HTR-8/SVneo (cell line): ENCODE results near the gene MYLK2.

Experiments
- DNase-seq: peaks from one replicate; pipeline ENCODE4 v3.0.0; 2011; ENCODE audit warnings: low spot score, mixed read lengths; ENCODE audit not compliant: insufficient read length
- FAIRE-seq: peaks from 2 replicates; lab custom pipeline; 2011; peaks lifted over from hg19 to GRCh38; lab: Jason Lieb, UNC

Gene MYLK2

GRCh38 chr20:31819083-31819784, at the start of gene MYLK2:
Gene MYLK2 (plus strand): TSS chr20:31819356. CDS start chr20:31819581, 225 bp downstream.
- no peak for DNase-seq
- no peak for FAIRE-seq

GRCh38 chr20:31769681-31770080, 49.5 kb upstream of the MYLK2 start:
- no peak for FAIRE-seq
- no peak for DNase-seq

GRCh38 chr20:31770243-31770642, 48.9 kb upstream of the MYLK2 start:
- FAIRE-seq (no peak), DNase-seq (no peak)

- FAIRE-seq (no peak), DNase-seq (no peak)
Measured at GRCh38 chr20:31774408-31774807, 44.7 kb upstream of the MYLK2 start.

GRCh38 chr20:31780839-31781238, 38.3 kb upstream of the MYLK2 start:
- DNase-seq (no peak), FAIRE-seq (no peak)

GRCh38 chr20:31781945-31782344, 37.2 kb upstream of the MYLK2 start:
- FAIRE-seq (no peak), DNase-seq (no peak)

- FAIRE-seq, result no peak
- DNase-seq, result no peak
Measured at GRCh38 chr20:31784354-31785044, 34.7 kb upstream of the MYLK2 start.

- no peak for DNase-seq
- no peak for FAIRE-seq
Measured at GRCh38 chr20:31785089-31785488, 34.1 kb upstream of the MYLK2 start.

GRCh38 chr20:31788578-31788977, 30.6 kb upstream of the MYLK2 start:
- FAIRE-seq (no peak), DNase-seq (no peak)

- FAIRE-seq, result no peak
- no peak for DNase-seq
Measured at GRCh38 chr20:31790401-31790800, 28.8 kb upstream of the MYLK2 start.

GRCh38 chr20:31797364-31797763, 21.8 kb upstream of the MYLK2 start:
- no peak for FAIRE-seq

GRCh38 chr20:31801508-31801907, 17.6 kb upstream of the MYLK2 start:
- FAIRE-seq, result no peak
- no peak for DNase-seq

More at GRCh38 chr20:31797364-31797763, 21.8 kb upstream of the MYLK2 start:
- DNase-seq, result no peak

- FAIRE-seq (no peak), DNase-seq (no peak)
Measured at GRCh38 chr20:31803552-31804291, 15.4 kb upstream of the MYLK2 start.

GRCh38 chr20:31806564-31807355, 12.4 kb upstream of the MYLK2 start:
- DNase-seq, result no peak
- no peak for FAIRE-seq

GRCh38 chr20:31808481-31808880, 10.7 kb upstream of the MYLK2 start:
- FAIRE-seq (no peak), DNase-seq (no peak)

- no peak for DNase-seq
- no peak for FAIRE-seq
Measured at GRCh38 chr20:31809661-31810060, 9.5 kb upstream of the MYLK2 start.

- DNase-seq (no peak), FAIRE-seq (no peak)
Measured at GRCh38 chr20:31811198-31811597, 8.0 kb upstream of the MYLK2 start.

- FAIRE-seq, result peak; percentile 97
- DNase-seq, result peak; percentile 92
Measured at GRCh38 chr20:31811796-31812728, 7.1 kb upstream of the MYLK2 start.

GRCh38 chr20:31813611-31814010, 5.5 kb upstream of the MYLK2 start:
- no peak for DNase-seq
- FAIRE-seq, result no peak
